GM21381 (cell line): Measurements from ENCODE around the gene NPRL2.
A peak's percentile ranks its signal among the peaks of the same experiment; 100 is the strongest.

Experiments used
- ATAC-seq: cut with Tn5 transposase; IDR thresholded peaks from one replicate; pipeline ENCODE4 v1.9.1; 2021; ENCODE audit warnings: mild to moderate bottlenecking, moderate library complexity; ENCODE audit not compliant: unreplicated experiment

NPRL2 gene

DNA sequence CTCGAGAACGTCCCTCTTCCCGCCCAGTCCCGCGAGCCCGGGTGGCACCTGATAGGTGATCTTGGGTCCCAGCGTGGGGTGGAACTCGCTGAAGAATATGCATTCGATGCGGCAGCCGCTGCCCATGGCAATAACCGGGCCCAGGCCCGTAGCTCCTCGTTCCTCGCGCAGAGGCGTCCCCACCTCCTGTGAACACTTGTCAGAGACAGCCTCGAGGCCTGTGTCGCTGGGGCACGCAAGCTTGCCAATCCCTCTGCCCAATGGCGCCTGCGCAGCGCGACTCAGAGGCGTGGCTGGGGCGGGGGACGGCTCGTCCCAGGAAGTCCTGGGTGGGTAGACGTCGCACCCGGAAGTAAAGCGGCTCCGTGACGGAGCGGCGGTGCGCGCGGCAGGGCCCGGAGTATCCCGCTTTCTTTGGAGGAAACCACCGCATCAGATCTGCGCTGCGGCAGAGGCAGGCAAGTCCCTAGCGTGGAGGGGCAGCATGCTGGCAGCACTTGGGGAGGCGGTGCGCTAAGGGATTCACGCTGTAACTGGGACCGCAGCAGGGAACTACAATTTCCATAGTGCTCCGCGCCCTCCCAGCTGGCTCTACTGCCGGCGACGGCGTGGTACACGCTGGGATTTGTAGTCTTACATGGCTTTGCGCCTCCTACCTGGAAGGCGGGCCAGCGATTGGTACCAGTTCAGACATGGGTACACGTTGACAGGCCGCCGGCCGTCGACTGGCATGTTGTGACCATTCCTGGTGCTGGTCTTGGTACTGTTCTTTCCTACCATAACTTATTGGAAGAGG, at the start of gene NPRL2, which contains the start of gene CYB561D2:
TSS of gene NPRL2 (minus strand) at position 249 of the 796 bp plus-strand sequence. CDS start at position 126, 123 bp downstream.
TSS of gene CYB561D2 (plus strand) at position 336 of the 796 bp plus-strand sequence. CDS start 572 bp downstream, outside the sequence.
- ATAC-seq = peak; percentile 81

GRCh38 chr3:50396502-50396901, 45.9 kb upstream of the NPRL2 start:
- no peak for ATAC-seq

DNA sequence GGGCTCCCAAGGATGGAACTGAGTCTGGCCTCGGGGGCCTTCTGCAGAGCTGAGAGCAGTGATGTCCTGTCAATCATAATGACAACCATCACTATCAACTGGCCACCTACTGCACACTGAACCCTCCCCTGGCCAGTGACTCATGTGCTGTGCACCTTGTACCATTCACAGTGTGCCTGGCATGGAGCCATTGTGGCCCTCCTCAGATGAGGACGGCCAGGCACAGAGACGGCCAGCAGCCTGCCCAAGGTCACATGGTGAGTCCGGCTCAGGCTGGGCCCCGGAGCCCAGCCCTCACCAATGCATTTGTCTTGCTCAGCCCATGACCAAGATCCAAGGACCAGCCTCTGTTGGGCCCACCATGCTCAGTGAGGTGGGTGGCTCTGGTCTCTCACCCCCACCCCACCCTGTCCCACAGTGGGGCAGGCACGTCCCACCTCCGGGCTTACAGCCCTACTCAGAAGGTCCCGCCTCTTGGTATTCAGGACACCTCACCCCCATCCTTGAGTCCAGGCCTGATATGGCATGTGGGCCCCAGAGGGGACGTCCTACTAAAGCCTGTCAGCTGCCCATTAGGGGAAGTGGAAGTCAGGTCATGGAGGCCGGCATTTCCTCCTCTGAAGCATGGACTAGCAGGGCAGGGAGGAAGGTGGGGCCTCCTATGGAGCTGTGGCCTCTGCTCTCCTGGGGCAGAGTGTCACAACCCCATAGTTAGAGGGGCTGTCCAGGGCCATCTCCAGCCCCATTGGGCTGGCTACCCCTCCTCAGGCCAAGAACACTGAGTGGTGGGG, 44.7 kb upstream of the NPRL2 start:
- ATAC-seq = no peak

DNA sequence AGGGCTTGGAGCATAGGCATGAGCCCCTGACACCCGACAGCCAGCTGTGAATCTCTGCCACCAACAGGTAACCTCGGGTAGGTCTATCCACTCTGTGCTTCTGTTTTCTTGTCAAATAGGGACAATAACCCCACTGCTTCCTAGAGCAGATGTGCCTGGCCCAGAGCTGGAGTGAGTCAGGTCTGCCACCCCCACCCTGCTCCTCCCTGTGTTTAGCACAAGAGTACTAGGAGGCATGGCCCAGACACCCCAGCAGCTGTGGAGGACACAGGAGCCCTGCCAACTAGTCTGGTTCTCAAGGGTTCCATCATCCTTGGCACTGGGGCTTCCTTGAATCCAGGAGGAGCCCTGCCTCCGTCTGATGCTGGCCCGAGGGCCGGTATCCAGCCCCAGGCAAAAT, 42.5 kb upstream of the NPRL2 start:
- no peak for ATAC-seq

GRCh38 chr3:50392101-50392715, 41.6 kb upstream of the NPRL2 start:
- no peak for ATAC-seq

DNA sequence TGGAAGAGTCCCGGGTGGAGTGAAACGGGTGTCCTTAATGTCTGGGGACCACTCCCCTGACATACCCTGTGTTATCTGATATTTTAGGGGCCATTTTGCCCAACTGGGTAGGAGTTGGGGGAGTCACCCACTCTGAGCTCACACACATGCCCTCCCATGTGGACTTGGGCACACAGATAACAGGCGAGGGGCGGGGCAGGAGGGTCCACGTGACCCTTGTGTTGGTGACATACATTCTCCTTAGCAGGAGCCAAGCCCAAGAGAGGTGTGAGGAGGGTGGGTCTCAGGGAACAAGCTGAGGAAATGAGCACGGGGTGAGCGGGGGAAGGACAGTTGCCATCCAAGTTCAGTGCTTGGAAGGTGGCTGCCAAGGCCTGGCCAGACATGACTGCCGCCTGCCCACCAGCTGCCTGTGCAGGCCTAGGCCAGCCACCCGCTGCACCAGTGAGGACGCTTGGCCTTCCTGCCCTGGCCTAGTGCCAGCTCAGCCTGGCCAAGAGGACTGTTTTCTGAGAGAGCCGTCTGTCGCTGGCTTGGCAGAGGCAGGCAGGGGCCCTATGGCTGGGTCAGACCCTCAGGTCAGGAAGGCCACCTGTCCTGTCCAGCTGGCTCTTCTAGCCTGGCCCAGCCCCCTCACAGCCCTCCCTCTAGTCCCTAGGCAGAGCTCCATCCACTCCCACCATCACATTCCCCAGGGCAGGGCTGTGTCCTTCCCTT, 40.1 kb upstream of the NPRL2 start:
- no peak for ATAC-seq

- no peak for ATAC-seq
Measured at GRCh38 chr3:50389414-50389767, 38.8 kb upstream of the NPRL2 start.

DNA sequence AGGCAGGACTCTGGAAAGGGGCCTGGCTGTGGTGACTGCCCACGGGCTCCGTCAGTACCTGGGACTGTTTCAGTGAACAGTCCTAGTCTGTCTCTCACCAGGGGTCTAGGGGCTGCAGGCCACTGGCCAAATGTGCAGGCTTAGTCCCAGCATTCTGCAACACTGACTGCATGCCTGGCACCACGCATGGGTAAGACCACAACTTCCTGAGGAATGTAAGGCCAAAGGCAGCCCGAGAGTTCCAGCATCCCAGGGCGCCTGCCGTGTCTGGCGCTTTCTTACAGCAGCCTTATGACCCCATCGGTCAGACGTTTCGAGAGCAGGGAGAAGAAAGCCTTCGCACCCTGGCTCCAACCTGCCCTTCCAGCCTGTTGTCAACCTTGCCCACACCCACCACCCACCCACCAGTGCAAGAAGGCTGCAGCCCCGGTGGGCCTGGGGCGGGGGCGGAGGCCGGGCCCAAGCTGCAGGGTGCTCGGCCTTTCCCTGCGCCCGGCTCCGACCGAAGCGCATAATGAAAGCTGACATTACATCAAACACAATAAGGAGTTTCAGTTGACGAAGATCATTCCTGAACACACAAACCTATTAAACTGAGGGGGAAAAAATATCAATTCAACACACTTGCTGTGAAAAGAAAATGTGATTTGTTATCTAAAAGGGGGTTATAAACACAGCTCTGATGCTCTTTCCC, 38.3 kb upstream of the NPRL2 start:
- ATAC-seq = no peak

GRCh38 chr3:50388016-50388719, 37.6 kb upstream of the NPRL2 start:
- ATAC-seq = no peak

- ATAC-seq = no peak
Measured at GRCh38 chr3:50385754-50386153, 35.2 kb upstream of the NPRL2 start.

DNA sequence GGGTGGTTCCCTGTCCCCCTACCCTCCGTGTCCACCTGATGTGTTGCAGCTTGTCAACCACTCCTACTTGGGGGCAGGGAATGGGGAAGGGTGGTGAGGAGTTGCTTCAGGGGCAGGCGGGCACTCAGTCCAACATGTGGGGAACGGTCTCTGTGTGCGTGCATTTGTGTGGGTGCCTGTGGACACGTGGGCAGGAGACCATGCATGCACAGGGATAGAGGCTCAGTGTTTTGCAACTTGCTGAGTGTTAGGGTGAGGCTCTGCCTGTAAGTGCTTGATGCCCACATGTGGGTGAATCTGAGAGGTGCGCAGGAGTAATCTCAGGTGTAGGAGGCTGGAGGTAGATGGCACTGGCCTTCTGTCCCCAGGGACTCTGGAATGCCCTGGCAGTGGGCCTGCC, 33.2 kb upstream of the NPRL2 start:
- no peak for ATAC-seq

DNA sequence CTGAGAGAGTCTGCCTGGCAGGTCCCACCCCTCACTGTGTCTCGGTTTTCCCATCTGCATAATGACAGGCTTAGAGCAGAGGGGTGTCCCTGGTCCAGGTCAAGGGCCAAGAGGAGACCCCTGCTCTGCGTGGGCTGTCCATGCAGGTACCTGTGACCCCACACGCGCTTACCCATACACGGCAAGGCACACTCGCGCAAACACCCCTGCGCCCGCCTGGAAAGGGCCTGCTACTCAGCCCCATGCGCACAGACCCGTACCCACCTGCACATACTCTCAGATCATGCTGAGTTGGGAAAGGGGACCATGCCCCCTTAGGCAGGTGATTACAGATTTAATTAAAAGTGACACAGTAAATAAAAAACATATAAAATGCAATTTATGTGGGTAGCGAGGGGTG, 32.1 kb upstream of the NPRL2 start:
- no peak for ATAC-seq

GRCh38 chr3:50381383-50381782, 30.8 kb upstream of the NPRL2 start:
- ATAC-seq = no peak

DNA sequence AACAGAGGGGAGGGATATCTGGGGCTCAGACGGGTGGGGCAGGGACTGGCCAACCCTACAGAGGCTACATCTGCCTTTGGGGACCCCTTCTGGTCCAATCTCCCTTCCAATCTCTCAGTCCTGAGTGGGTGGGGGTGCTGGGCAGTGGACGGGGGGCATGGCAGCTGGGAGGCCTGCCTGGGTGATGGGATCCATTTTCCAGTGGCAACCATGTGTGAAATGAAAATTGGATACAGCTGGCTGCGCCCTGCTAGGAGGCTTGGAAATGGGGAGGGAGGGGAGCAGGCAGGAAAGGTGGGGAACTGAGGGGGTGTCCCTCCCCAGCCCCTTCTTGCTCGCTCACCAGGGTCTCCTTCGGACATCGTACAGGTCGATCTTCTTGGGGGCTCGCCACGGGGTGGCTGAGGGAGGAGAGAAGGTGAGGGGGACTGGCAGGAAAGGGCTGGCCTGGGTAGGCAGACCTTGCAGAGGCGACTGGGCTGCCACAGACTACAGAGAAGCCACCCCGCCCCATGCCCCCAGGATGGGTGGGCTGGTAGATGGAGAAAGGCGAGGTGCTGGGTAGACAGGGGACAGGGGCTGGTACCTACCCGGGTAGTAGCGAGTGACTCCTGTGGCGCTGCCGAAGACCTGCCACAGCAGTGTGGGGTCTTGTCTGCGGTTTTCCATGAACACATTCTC, 30.0 kb upstream of the NPRL2 start:
- no peak for ATAC-seq

- no peak for ATAC-seq
Measured at GRCh38 chr3:50378757-50379156, 28.2 kb upstream of the NPRL2 start.

GRCh38 chr3:50378024-50378423, 27.4 kb upstream of the NPRL2 start:
- no peak for ATAC-seq

- ATAC-seq = no peak
Measured at GRCh38 chr3:50375258-50375931, 24.8 kb upstream of the NPRL2 start.

- ATAC-seq = no peak
Measured at GRCh38 chr3:50374363-50375257, 24.0 kb upstream of the NPRL2 start.
